ENCODE data around the gene BTBD8. TPM values are rescaled to one million over a fixed set of nuclear protein-coding genes. Genes with fewer than 3 reads are reported as not detected.

BTBD8 gene
- total RNA-seq, 1 experiment from 2014 or later: 3.6 TPM

Other genes starting within 250 kb of the BTBD8 start
- gene TGFBR3, start 194.2 kb upstream of the BTBD8 start, total RNA-seq (2014; rRNA removed; shearing (Covaris generic); ENCODE audit: low replicate concordance): 0.17 and 0.47 TPM in 2 replicates
- not detected in 2 replicates for gene BRDT, start 130.9 kb upstream of the BTBD8 start, total RNA-seq (2014; rRNA removed; shearing (Covaris generic); ENCODE audit: low replicate concordance)
- gene EPHX4, start 50.4 kb upstream of the BTBD8 start, total RNA-seq (2014; rRNA removed; shearing (Covaris generic); ENCODE audit: low replicate concordance): not detected in 2 replicates
- not detected in 2 replicates for gene SETSIP, start 4.9 kb upstream of the BTBD8 start, total RNA-seq (2014; rRNA removed; shearing (Covaris generic); ENCODE audit: low replicate concordance)
- gene C1orf146, start 137.6 kb downstream of the BTBD8 start, total RNA-seq (2014; rRNA removed; shearing (Covaris generic); ENCODE audit: low replicate concordance): not detected in 2 replicates
- 5.5 and 6.8 TPM in 2 replicates for gene GLMN, start 218.6 kb downstream of the BTBD8 start, total RNA-seq (2014; rRNA removed; shearing (Covaris generic); ENCODE audit: low replicate concordance)
- 16.3 and 17.4 TPM in 2 replicates for gene RPAP2, start 218.7 kb downstream of the BTBD8 start, total RNA-seq (2014; rRNA removed; shearing (Covaris generic); ENCODE audit: low replicate concordance)

Data from Caki2 (cell line).